Activated T-cell treated with anti-CD3 and anti-CD28 coated beads, Interleukin-2, amount 50 U/mL, for 24 hours (primary cell): Measurements from ENCODE around the gene TFB1M.

Experiments used
- DNase-seq: peaks from one replicate; pipeline ENCODE4 v3.0.0-alpha.2; 2020
- H3K27ac Mint-ChIP-seq: 2 replicates; pipeline ENCODE4 v1.8.0; 2020; ENCODE audit warnings: mild to moderate bottlenecking, mixed read lengths
- H3K27me3 Mint-ChIP-seq: 2 replicates; pipeline ENCODE4 v1.8.0; 2020; ENCODE audit warnings: mixed read lengths
- H3K36me3 Mint-ChIP-seq: 2 replicates; pipeline ENCODE4 v1.8.0; 2020; ENCODE audit warnings: low read depth, mixed read lengths
- H3K4me1 Mint-ChIP-seq: 2 replicates; pipeline ENCODE4 v1.8.0; 2020; ENCODE audit warnings: low read depth, mixed read lengths
- H3K4me3 Mint-ChIP-seq: 2 replicates; pipeline ENCODE4 v1.8.0; 2020; ENCODE audit warnings: mild to moderate bottlenecking, moderate library complexity, mixed read lengths
- H3K9me3 Mint-ChIP-seq: 2 replicates; pipeline ENCODE4 v1.8.0; 2020; ENCODE audit warnings: mixed read lengths

The TFB1M gene

GRCh38 chr6:155216312-155217046 is 97.8 kb downstream of the TFB1M start:
- Mint-ChIP-seq H3K27me3 (no peaks in the 10 kb centered on the region), H3K4me1 (peaks cover 6% of the 10 kb centered on the region), H3K9me3 (no peaks in the 10 kb centered on the region), H3K4me3 (no peak overlapping the region), H3K27ac (no peak overlapping the region), H3K36me3 (peaks cover 5% of the 10 kb centered on the region)
- no peak for DNase-seq

GRCh38 chr6:155215906-155216305 is 98.4 kb downstream of the TFB1M start:
- H3K27ac Mint-ChIP-seq, result no peak overlapping the region
- peaks cover 6% of the 10 kb centered on the region for H3K4me1 Mint-ChIP-seq
- DNase-seq, result no peak
- H3K36me3 Mint-ChIP-seq, result peaks cover 5% of the 10 kb centered on the region
- no peaks in the 10 kb centered on the region for H3K27me3 Mint-ChIP-seq
- no peaks in the 10 kb centered on the region for H3K9me3 Mint-ChIP-seq
- no peak overlapping the region for H3K4me3 Mint-ChIP-seq

DNA sequence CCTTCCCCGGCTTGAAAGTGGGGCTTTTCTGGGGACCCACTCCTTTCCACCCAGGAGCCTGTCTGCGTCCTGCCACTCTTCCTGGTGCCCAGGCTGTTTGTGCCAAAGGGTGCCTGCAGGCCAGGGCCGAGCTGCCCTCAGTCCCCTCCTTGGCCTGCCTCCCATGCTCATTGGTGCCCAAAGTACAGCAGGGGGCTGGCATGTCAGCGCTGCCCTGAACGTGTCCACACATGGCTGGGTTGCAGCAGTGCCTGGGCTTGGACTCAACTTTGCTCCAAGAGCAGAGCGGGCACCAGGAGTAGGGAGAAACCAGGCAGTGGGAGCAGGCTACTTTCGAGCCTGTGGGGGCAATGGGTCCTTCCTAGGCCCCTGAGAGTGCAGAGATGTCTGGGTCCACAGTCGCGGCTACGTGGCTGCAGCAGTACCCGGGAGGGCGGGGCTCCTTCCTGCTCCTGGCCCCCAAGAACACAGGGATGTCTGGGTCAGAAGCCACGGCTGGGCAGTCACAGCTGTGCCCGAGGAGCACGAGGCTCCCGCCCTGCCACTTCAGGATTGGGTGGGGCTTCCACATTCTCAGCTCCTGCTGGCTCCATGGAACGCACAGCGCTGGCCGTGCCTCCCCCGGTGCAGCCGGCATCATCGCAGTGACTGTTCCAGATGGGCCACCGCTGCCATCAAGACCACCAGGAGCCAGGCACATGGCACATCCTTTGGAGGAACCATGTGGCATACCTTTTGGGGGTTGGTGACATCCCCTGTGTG is 100.5 kb downstream of the TFB1M start:
- Mint-ChIP-seq H3K4me1 (peaks cover 6% of the 10 kb centered on the region), H3K4me3 (no peak overlapping the region), H3K27ac (no peak overlapping the region), H3K9me3 (no peaks in the 10 kb centered on the region), H3K27me3 (no peaks in the 10 kb centered on the region), H3K36me3 (peaks cover 5% of the 10 kb centered on the region)
- no peak for DNase-seq

DNA sequence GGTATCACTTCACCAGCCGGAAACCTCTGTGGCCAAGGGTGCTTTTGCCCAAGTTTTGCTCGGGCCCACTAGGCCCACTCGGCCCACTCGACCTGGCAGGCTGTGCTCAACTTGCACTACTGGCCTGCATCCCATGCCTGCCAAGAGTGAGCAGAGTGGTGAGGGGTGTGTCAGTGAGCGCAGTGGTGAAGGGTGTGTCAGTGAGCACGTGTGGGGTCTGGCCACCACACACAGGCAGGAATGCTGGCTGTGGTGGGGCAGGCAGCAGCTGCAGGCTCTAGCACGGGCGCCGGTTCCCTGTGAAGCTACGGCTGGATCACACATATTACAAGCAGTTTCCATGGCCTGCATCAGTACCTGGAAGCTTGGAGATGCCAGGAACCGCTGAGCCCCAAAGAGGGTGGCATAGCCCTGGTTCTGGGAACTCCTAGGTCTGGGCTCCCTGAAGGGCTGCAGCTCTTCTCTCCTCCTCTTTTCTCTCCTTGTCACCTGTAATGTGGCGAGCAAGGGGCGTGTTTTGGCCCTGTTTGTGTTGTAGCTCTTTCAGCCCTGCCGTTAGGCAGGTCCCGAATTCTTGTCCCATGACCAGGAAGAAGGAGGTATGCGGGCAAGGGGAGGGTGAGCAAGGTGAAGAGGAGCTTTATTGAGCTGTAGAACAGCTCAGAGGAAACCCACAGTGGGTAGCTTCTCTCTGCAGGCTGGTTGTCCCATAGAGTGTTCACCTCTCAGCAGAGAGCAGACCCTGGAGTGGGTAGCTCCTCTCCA is 101.5 kb downstream of the TFB1M start:
- no peaks in the 10 kb centered on the region for H3K27me3 Mint-ChIP-seq
- H3K27ac Mint-ChIP-seq, result no peak overlapping the region
- no peak for DNase-seq
- peaks cover 6% of the 10 kb centered on the region for H3K4me1 Mint-ChIP-seq
- H3K9me3 Mint-ChIP-seq, result no peaks in the 10 kb centered on the region
- H3K36me3 Mint-ChIP-seq, result peaks cover 5% of the 10 kb centered on the region
- no peak overlapping the region for H3K4me3 Mint-ChIP-seq

GRCh38 chr6:155212106-155212505 is 102.2 kb downstream of the TFB1M start:
- H3K9me3 Mint-ChIP-seq, result no peaks in the 10 kb centered on the region
- no peak overlapping the region for H3K27ac Mint-ChIP-seq
- H3K36me3 Mint-ChIP-seq, result peaks cover 5% of the 10 kb centered on the region
- no peak overlapping the region for H3K4me3 Mint-ChIP-seq
- no peaks in the 10 kb centered on the region for H3K27me3 Mint-ChIP-seq
- H3K4me1 Mint-ChIP-seq, result peaks cover 6% of the 10 kb centered on the region
- DNase-seq, result no peak

DNA sequence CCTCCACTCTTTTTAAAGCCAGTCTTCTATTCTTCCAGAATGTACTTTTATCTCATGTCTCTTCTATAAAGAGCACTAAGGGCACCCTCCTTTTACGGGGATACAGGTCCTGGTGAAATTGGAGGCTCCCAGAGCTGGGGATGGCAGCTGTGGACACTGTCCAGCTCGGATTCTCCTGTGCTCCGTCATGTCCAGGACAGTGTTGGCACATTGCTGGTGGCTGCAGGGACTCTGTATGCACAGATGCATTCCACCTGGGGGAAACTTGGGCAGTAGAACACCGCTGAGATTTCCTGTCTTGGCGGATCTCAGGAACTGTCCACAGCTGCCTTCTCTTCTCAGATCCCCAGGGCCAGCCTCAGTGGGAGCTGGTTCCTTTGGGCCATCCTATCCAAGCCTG is 107.1 kb downstream of the TFB1M start:
- Mint-ChIP-seq H3K27ac (no peak overlapping the region), H3K36me3 (peaks cover 5% of the 10 kb centered on the region), H3K4me3 (no peak overlapping the region), H3K27me3 (peaks cover 2% of the 10 kb centered on the region), H3K9me3 (no peaks in the 10 kb centered on the region), H3K4me1 (no peaks in the 10 kb centered on the region)
- no peak for DNase-seq
